ENCODE results near the gene MCM10. TPM values are rescaled to one million over a fixed set of nuclear protein-coding genes. Genes with fewer than 3 reads are reported as not detected.

The MCM10 gene
- total RNA-seq, 1 donor from 2014 or later = 31.7 TPM

DNA sequence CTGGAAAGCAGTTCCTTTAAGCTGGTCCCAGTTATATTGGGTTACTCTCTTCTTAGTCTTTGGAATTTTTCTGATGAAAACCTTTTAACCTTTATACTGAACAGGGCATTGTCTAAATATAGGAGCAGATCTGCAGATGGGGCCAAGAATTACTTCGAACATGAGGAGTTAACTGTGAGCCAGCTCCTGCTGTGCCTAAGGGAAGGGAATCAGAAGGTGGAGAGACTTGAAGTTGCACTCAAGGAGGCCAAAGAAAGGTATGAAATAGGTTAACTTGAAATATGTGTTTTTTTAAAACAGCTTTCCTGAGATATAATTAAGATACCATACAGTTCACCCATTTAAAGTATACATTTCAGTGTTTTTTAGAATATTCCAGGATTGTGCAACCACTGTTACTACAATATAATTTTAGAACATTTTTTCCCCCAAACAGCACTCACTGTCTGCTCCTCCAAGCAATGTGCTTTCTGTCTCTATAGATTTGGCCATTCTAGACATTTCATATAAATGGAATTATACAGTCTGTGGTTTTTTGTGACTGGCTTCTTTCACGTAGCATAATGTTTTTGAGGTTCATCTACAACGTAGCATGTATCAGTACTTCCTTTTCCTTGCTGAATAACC, 42.5 kb upstream of the MCM10 start:
- no peak for DNase-seq (ENCODE audit: extremely low spot score, unreplicated experiment)
- Mint-ChIP-seq H3K4me3 (no peak overlapping the region), H3K36me3 (peaks cover 54% of the 10 kb centered on the region), H3K9me3 (no peaks in the 10 kb centered on the region), H3K27me3 (no peaks in the 10 kb centered on the region), H3K4me1 (ENCODE audit: unreplicated experiment) (peaks cover 17% of the 10 kb centered on the region), H3K27ac (no peak overlapping the region)
- TF ChIP-seq, protein P1, sequence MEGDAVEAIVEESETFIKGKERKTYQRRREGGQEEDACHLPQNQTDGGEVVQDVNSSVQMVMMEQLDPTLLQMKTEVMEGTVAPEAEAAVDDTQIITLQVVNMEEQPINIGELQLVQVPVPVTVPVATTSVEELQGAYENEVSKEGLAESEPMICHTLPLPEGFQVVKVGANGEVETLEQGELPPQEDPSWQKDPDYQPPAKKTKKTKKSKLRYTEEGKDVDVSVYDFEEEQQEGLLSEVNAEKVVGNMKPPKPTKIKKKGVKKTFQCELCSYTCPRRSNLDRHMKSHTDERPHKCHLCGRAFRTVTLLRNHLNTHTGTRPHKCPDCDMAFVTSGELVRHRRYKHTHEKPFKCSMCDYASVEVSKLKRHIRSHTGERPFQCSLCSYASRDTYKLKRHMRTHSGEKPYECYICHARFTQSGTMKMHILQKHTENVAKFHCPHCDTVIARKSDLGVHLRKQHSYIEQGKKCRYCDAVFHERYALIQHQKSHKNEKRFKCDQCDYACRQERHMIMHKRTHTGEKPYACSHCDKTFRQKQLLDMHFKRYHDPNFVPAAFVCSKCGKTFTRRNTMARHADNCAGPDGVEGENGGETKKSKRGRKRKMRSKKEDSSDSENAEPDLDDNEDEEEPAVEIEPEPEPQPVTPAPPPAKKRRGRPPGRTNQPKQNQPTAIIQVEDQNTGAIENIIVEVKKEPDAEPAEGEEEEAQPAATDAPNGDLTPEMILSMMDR (conservative IDR thresholded peaks at IDR 0.05) = no peak

DNA sequence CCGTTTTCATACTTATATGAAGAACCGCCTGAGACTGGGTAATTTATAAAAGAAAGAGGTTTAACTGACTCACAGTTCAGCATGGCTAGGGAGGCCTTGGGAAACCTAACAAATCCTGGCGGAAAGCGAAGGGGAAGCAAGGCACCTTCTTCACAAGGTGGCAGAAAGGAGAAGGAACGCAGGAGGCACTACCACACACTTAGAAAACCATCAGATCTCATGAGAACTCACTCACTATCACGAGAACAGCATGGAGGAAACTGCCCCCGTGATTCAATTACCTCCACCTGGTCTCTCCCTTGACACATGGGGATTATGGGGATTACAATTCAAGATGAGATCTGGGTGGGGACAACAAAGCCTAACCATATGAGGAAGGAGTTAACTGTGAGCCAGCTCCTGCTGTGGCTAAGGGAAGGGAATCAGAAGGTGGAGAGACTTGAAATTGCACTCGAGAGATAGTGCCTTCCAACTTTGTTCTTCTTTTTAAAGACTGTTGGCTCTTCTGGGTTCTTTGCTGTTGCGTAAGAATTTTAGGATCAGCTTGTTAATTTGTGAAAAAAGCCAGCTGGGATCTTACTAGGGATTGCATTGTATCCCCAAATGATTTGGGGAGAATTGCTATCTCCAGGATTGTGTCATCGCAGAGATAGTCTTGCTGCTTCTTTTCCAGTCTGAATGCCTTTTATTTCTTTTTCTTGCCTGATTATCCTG, 40.4 kb upstream of the MCM10 start:
- Mint-ChIP-seq H3K27ac (no peak overlapping the region), H3K4me3 (no peak overlapping the region), H3K27me3 (no peaks in the 10 kb centered on the region), H3K4me1 (ENCODE audit: unreplicated experiment) (peaks cover 13% of the 10 kb centered on the region), H3K36me3 (peaks cover 62% of the 10 kb centered on the region), H3K9me3 (no peaks in the 10 kb centered on the region)
- no peak for DNase-seq (ENCODE audit: extremely low spot score, unreplicated experiment)
- TF ChIP-seq, protein P1 (conservative IDR thresholded peaks at IDR 0.05) = no peak

DNA sequence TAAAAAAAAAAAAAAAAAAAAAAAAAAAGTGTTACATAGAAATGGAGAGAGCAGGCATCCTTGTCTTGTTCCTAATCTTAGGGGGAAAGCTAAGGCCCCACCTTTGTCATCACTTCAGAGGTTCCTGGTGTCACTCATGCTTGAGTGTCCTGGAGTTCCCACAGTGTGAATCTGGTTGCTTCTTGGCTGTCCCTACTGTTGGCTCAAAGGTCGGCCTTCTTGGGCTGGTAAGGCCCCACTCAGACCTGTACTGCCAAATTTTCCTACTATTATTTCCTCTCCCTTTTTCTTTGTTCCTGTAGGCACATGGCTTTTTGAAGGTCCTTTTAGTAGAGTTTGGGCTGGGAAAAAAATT, 39.9 kb upstream of the MCM10 start:
- no peak overlapping the region for H3K27ac Mint-ChIP-seq
- H3K27me3 Mint-ChIP-seq = no peaks in the 10 kb centered on the region
- TF ChIP-seq, protein P1 (conservative IDR thresholded peaks at IDR 0.05) = no peak
- H3K36me3 Mint-ChIP-seq = peaks cover 58% of the 10 kb centered on the region
- H3K9me3 Mint-ChIP-seq = no peaks in the 10 kb centered on the region
- no peak overlapping the region for H3K4me3 Mint-ChIP-seq
- no peak for DNase-seq (ENCODE audit: extremely low spot score, unreplicated experiment)
- peaks cover 9% of the 10 kb centered on the region for H3K4me1 Mint-ChIP-seq (ENCODE audit: unreplicated experiment)

DNA sequence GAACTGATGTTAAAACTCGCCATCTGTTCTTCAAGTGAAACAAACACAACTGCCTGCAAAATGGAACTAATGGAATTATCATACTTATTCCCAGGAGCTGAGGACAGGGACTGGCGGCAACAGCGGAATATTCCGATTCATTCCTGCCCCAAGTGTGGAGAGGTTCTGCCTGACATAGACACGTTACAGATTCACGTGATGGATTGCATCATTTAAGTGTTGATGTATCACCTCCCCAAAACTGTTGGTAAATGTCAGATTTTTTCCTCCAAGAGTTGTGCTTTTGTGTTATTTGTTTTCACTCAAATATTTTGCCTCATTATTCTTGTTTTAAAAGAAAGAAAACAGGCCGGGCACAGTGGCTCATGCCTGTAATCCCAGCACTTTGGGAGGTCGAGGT, 24.7 kb upstream of the MCM10 start:
- Mint-ChIP-seq H3K4me3 (no peak overlapping the region), H3K27ac (no peak overlapping the region), H3K9me3 (no peaks in the 10 kb centered on the region), H3K36me3 (peaks cover 31% of the 10 kb centered on the region), H3K4me1 (ENCODE audit: unreplicated experiment) (peaks cover 7% of the 10 kb centered on the region), H3K27me3 (no peaks in the 10 kb centered on the region)
- no peak for DNase-seq (ENCODE audit: extremely low spot score, unreplicated experiment)
- TF ChIP-seq, protein P1 (conservative IDR thresholded peaks at IDR 0.05) = no peak

DNA sequence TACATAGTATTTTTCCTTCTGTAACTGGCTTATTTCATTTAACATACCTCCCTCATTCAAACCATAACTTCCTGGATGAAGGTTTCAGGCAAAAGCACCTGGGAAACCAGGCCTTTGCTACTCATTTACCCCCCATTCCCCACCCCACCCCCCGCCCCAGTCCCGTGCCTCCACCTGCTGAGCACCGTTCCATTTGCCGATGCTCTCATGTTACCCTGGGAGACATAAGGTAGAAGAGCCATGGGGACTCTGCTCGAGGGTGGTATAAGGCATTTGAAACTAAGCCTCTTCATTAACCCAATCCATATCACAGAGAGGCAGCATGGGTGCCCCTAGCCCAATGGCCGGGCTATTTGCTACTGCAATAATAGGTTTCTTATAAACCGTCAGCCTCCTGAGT, 22.2 kb upstream of the MCM10 start:
- TF ChIP-seq, protein P1 (conservative IDR thresholded peaks at IDR 0.05) = no peak
- Mint-ChIP-seq H3K27me3 (no peaks in the 10 kb centered on the region), H3K36me3 (peaks cover 20% of the 10 kb centered on the region), H3K4me3 (no peak overlapping the region), H3K4me1 (ENCODE audit: unreplicated experiment) (peaks cover 7% of the 10 kb centered on the region), H3K27ac (no peak overlapping the region), H3K9me3 (peaks cover under 1% of the 10 kb centered on the region)
- no peak for DNase-seq (ENCODE audit: extremely low spot score, unreplicated experiment)

Data from type B pancreatic cell (in vitro differentiated cells).